Right ventricle myocardium superior (tissue), 1 donor: ENCODE data around the gene OMP. TPM values are rescaled to one million over a fixed set of nuclear protein-coding genes. Genes with fewer than 3 reads are reported as not detected.

Source experiments
- ATAC-seq: fragments of 200-7000 bp; cut with Tn5 transposase; one replicate; pipeline ENCODE4 v1.9.1; 2020; ENCODE audit warnings: mild to moderate bottlenecking; ENCODE audit not compliant: poor library complexity
- DNase-seq: peaks from one replicate; pipeline ENCODE4 v3.0.0-alpha.2; 2020
- intact Hi-C: fragments of 100-400 bp; cut with DNase I; formaldehyde crosslinking; loops from one replicate; pipeline ENCODE4 v1.11.2; 2022
- total RNA-seq: library from RNA; stranded (reverse); fragmentation: NEBNext Ultra II Directional; extraction: Animal tissue kit (Norgen Biotek cat#: 25700); gene quantifications from one replicate; pipeline ENCODE4 v1.2.1, GENCODE V29; 2021
- donor health status: DM: no; HTN: yes; CAD: no; lungs with severe emphysema.

OMP gene
- total RNA-seq, 1 donor from 2014 or later: not detected

GRCh38 chr11:77127235-77127911 lies 24.7 kb downstream of the OMP start:
- intact Hi-C loops: loop anchor here (2.0 to 5.0 kb wide), 2 partner anchors 61 to 420 kb away; no protein-coding TSS in a partner anchor
- peak; percentile 73 for DNase-seq
- ATAC-seq: peak; percentile 81

- DNase-seq: peak; percentile 80
- ATAC-seq: peak; percentile 62
- intact Hi-C loops: loop anchor here (2.0 to 5.0 kb wide), 2 partner anchors 61 to 419 kb away; no protein-coding TSS in a partner anchor
Observed at GRCh38 chr11:77127920-77128691, 25.5 kb downstream of the OMP start, which contains the start of gene MYO7A. Gene MYO7A, plus strand, starts transcription at chr11:77128246. Its CDS starts 2,389 bp downstream, at chr11:77130635.

- no peak for ATAC-seq
- DNase-seq: peak; percentile 34
- intact Hi-C loops: loop anchor here (5.0 kb wide), 1 partner anchor 418 kb away; no protein-coding TSS in a partner anchor
Observed at GRCh38 chr11:77129069-77129841, 26.6 kb downstream of the OMP start.

- intact Hi-C loops: loop anchor here (5.0 kb wide), 1 partner anchor 417 kb away; no protein-coding TSS in a partner anchor
- peak; percentile 17 for DNase-seq
Observed at GRCh38 chr11:77129842-77130756, 27.5 kb downstream of the OMP start.

GRCh38 chr11:77130763-77131513 lies 28.3 kb downstream of the OMP start:
- DNase-seq (peak; percentile 87), ATAC-seq (peak; percentile 74)
- intact Hi-C loops: no loop called here

More at GRCh38 chr11:77129842-77130756, 27.5 kb downstream of the OMP start:
- ATAC-seq: no peak

GRCh38 chr11:77131560-77131959 lies 28.9 kb downstream of the OMP start:
- intact Hi-C loops: no loop called here
- DNase-seq: peak; percentile 42
- ATAC-seq: no peak

- DNase-seq (no peak), ATAC-seq (no peak)
- intact Hi-C loops: no loop called here
Observed at GRCh38 chr11:77135069-77135468, 32.4 kb downstream of the OMP start.

- ATAC-seq (no peak), DNase-seq (no peak)
- intact Hi-C loops: no loop called here
Observed at GRCh38 chr11:77136074-77136473, 33.4 kb downstream of the OMP start.

GRCh38 chr11:77136784-77137420 lies 34.3 kb downstream of the OMP start:
- DNase-seq: no peak

GRCh38 chr11:77137421-77137820 lies 34.8 kb downstream of the OMP start:
- ATAC-seq (no peak), DNase-seq (no peak)
- intact Hi-C loops: no loop called here

More at GRCh38 chr11:77136784-77137420, 34.3 kb downstream of the OMP start:
- intact Hi-C loops: no loop called here
- no peak for ATAC-seq

GRCh38 chr11:77138106-77138649 lies 35.5 kb downstream of the OMP start:
- no peak for DNase-seq

GRCh38 chr11:77139201-77139600 lies 36.6 kb downstream of the OMP start:
- intact Hi-C loops: no loop called here
- DNase-seq: no peak
- no peak for ATAC-seq

More at GRCh38 chr11:77138106-77138649, 35.5 kb downstream of the OMP start:
- intact Hi-C loops: no loop called here
- no peak for ATAC-seq

- ATAC-seq: peak; percentile 84
- DNase-seq: peak; percentile 73
- intact Hi-C loops: no loop called here
Observed at GRCh38 chr11:77140231-77140851, 37.7 kb downstream of the OMP start.

GRCh38 chr11:77141034-77141433 lies 38.4 kb downstream of the OMP start:
- ATAC-seq (no peak), DNase-seq (no peak)
- intact Hi-C loops: no loop called here

- ATAC-seq (no peak), DNase-seq (peak; percentile 6)
Observed at GRCh38 chr11:77141475-77141874, 38.8 kb downstream of the OMP start.

More at GRCh38 chr11:77141475-77141874, 38.8 kb downstream of the OMP start:
- intact Hi-C loops: no loop called here
